ENCODE data around the gene RIOK1. TPM values are rescaled to one million over a fixed set of nuclear protein-coding genes. Genes with fewer than 3 reads are reported as not detected.

The RIOK1 gene
- total RNA-seq, 1 donor from 2014 or later = 21.6 TPM

DNA sequence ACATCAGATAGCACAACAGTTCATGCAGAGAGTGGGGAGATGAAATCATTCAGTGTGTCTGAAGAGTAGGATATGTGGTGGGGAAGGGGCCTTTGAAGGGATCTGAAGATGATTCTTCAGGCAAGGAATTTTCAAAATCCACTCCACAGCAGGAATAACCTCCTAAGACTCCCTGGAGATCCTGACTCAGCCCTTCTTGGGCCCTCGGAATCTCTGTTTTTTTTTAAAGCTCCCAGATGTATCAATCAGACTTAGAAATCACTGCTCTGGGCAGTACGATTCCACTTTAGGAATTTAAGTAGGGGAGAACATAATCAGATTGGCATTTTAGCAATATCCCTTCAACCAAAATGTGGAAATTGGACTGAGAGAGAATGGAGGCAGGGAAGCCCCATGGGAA is 55.5 kb downstream of the RIOK1 start:
- no peak overlapping the region for H3K4me3 ChIP-seq
- TF ChIP-seq, protein P1, sequence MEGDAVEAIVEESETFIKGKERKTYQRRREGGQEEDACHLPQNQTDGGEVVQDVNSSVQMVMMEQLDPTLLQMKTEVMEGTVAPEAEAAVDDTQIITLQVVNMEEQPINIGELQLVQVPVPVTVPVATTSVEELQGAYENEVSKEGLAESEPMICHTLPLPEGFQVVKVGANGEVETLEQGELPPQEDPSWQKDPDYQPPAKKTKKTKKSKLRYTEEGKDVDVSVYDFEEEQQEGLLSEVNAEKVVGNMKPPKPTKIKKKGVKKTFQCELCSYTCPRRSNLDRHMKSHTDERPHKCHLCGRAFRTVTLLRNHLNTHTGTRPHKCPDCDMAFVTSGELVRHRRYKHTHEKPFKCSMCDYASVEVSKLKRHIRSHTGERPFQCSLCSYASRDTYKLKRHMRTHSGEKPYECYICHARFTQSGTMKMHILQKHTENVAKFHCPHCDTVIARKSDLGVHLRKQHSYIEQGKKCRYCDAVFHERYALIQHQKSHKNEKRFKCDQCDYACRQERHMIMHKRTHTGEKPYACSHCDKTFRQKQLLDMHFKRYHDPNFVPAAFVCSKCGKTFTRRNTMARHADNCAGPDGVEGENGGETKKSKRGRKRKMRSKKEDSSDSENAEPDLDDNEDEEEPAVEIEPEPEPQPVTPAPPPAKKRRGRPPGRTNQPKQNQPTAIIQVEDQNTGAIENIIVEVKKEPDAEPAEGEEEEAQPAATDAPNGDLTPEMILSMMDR (IDR thresholded peaks at IDR 0.05) = no peak
- TF ChIP-seq POLR2A (IDR thresholded peaks at IDR 0.05) = no peak
- TF ChIP-seq POLR2AphosphoS5 (IDR thresholded peaks at IDR 0.05; ENCODE audit: insufficient read depth in 1 of 2, low read depth in 1 of 2) = no peak
- intact Hi-C loops (cut with DNase I) = no loop called here
- no peaks in the 10 kb centered on the region for H3K27me3 ChIP-seq
- H3K36me3 ChIP-seq = no peaks in the 10 kb centered on the region
- no peaks in the 10 kb centered on the region for H3K4me1 ChIP-seq
- no peak overlapping the region for H3K27ac ChIP-seq
- DNase-seq (ENCODE audit: extremely low spot score in 2 of 2) = no peak
- no peaks in the 10 kb centered on the region for H3K9me3 ChIP-seq

DNA sequence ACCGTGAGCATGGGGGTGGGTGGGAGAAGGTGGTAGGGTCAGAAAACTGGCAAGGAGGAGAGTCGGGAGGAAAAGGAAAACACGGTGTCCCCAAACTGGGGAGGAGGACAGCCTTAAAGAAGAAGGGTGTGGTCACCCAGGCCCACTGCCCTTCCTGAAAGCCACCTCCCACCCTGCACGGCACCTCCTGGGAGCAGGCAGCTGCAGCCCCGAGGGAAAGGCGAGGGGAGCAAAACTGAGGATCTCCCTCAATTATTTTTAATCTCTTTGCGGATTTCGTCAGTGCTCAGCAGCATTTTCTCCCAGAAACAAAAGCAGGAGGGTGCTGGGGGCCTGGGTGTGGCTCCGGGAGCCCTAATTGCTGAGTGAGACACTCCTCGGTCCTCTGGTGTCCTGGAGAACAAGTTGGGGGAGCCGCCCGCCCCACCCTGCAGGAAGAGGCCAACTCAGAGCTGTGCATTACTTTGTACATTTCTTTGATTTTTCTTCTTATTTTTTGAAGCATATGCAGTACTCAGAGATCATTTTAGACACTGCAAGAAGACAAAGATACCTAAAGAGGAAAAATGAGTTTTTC is 56.4 kb downstream of the RIOK1 start:
- Histone ChIP-seq H3K27ac (peak overlapping the region; percentile 21), H3K36me3 (no peaks in the 10 kb centered on the region), H3K4me1 (no peaks in the 10 kb centered on the region), H3K27me3 (no peaks in the 10 kb centered on the region), H3K9me3 (no peaks in the 10 kb centered on the region), H3K4me3 (no peak overlapping the region)
- TF ChIP-seq, protein P1 (IDR thresholded peaks at IDR 0.05) = no peak
- no peak for TF ChIP-seq POLR2AphosphoS5 (IDR thresholded peaks at IDR 0.05; ENCODE audit: insufficient read depth in 1 of 2, low read depth in 1 of 2)
- TF ChIP-seq POLR2A (IDR thresholded peaks at IDR 0.05) = no peak
- no peak for DNase-seq (ENCODE audit: extremely low spot score in 2 of 2)
- intact Hi-C loops (cut with DNase I) = no loop called here

DNA sequence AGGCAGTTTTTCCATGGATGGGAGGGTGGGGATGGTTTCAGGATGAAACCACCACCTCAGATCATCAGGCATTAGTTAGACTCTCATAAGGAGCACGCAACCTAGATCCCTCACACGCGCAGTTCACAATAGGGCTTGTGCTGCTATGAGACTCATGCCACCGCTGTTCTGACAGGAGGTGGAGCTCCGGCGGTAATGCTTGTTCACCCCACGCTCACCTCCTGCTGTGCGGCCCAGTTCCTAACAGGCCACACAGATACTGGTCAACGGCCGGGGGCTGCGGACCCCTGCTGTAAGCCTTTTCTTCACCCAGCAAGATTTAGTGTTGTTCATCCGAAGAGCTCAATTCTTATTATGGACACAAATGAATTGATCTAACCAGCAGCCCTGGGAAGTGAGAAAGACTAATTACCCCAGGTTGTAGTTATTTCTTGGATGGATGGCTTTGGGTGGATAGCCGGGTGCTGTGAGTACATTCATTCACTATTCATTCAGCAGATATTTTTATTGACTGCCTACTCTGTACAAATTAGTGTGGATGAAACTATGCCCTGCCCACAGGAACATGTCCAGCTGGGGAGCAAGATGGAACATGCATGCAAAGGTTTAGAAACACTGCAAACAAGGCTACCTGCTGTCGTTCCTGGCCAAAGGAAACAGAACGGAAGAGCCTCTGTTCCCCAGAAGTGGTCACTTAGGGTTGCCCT is 57.2 kb downstream of the RIOK1 start:
- Histone ChIP-seq H3K9me3 (no peaks in the 10 kb centered on the region), H3K4me1 (no peaks in the 10 kb centered on the region), H3K27ac (peak overlapping the region; percentile 21), H3K4me3 (no peak overlapping the region), H3K27me3 (no peaks in the 10 kb centered on the region), H3K36me3 (no peaks in the 10 kb centered on the region)
- no peak for DNase-seq (ENCODE audit: extremely low spot score in 2 of 2)
- intact Hi-C loops (cut with DNase I) = no loop called here
- TF ChIP-seq POLR2A (IDR thresholded peaks at IDR 0.05) (no peak), POLR2AphosphoS5 (IDR thresholded peaks at IDR 0.05; ENCODE audit: insufficient read depth in 1 of 2, low read depth in 1 of 2) (peak in 1 of 2 donors; percentile 29)
- TF ChIP-seq, protein P1 (IDR thresholded peaks at IDR 0.05) = no peak

DNA sequence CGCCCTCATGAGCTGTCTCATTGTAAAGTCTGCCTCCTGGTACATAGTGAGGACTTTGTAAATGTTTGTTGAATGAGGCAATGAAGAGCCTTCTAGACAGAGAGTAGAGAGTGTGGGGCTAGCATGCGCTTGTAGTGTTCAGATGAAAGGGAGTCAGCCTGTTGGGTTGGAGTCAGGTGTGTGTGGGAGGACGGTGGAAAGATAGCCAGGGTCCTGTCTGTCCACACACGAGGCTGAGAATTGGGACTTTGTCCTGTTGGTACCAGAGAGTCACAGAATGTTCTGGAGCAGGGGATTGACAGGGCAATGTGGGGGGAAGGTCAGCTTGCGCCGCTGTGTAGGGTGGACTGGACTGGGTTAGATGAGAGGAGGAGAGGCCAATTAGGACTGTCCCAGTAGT is 58.6 kb downstream of the RIOK1 start:
- Histone ChIP-seq H3K4me3 (no peak overlapping the region), H3K9me3 (no peaks in the 10 kb centered on the region), H3K27ac (peak overlapping the region; percentile 9), H3K27me3 (no peaks in the 10 kb centered on the region), H3K4me1 (no peaks in the 10 kb centered on the region), H3K36me3 (no peaks in the 10 kb centered on the region)
- TF ChIP-seq POLR2AphosphoS5 (IDR thresholded peaks at IDR 0.05; ENCODE audit: insufficient read depth in 1 of 2, low read depth in 1 of 2) (no peak), POLR2A (IDR thresholded peaks at IDR 0.05) (no peak)
- TF ChIP-seq, protein P1 (IDR thresholded peaks at IDR 0.05) = no peak
- intact Hi-C loops (cut with DNase I) = no loop called here
- DNase-seq (ENCODE audit: extremely low spot score in 2 of 2) = no peak

DNA sequence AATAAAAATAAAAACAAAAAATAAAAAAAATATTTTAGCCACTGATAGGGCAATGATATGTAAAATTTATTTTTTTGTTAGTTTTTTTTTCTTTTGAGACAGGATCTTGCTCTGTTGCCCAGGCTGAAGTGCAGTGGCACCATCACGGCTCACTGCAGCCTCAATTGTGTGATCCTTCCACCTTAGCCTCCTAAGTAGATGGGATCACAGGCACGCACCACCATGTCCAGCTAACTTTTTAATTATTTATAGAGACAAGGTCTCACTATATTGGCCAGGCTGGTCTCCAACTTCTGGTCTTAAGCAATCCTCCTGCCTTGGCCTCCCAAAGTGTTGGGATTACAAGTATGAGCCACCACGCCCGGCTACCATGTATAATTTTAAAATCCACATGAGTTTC is 59.4 kb downstream of the RIOK1 start:
- Histone ChIP-seq H3K4me3 (no peak overlapping the region), H3K4me1 (no peaks in the 10 kb centered on the region), H3K27me3 (no peaks in the 10 kb centered on the region), H3K9me3 (no peaks in the 10 kb centered on the region), H3K27ac (no peak overlapping the region), H3K36me3 (no peaks in the 10 kb centered on the region)
- TF ChIP-seq POLR2AphosphoS5 (IDR thresholded peaks at IDR 0.05; ENCODE audit: insufficient read depth in 1 of 2, low read depth in 1 of 2) (no peak), POLR2A (IDR thresholded peaks at IDR 0.05) (no peak)
- TF ChIP-seq, protein P1 (IDR thresholded peaks at IDR 0.05) = no peak
- no peak for DNase-seq (ENCODE audit: extremely low spot score in 2 of 2)
- intact Hi-C loops (cut with DNase I) = no loop called here

Measured in vagina (tissue), 2 donors.